Brain microvascular endothelial cell (primary cell): ENCODE data around the gene RESF1.

Experiments
- DNase-seq: peaks from one replicate; pipeline ENCODE4 v3.0.0-alpha.2; 2020
- H3K27ac ChIP-seq: fragments of 250-450 bp; sonication (Bioruptor Pico); 2 replicates; pipeline ENCODE4 v1.5.1; 2020; ENCODE audit warnings: mild to moderate bottlenecking, moderate library complexity
- H3K27me3 ChIP-seq: fragments of 250-450 bp; sonication (Bioruptor Pico); replicated peaks from 2 replicates; pipeline ENCODE4 v1.5.1; 2020; ENCODE audit warnings: mild to moderate bottlenecking
- H3K36me3 ChIP-seq: fragments of 250-450 bp; sonication (Bioruptor Pico); replicated peaks from 2 replicates; pipeline ENCODE4 v1.5.1; 2020; ENCODE audit warnings: mild to moderate bottlenecking
- H3K4me3 ChIP-seq: 2 replicates; pipeline ENCODE4 v1.5.1; 2011; ENCODE audit warnings: low read depth, mild to moderate bottlenecking, control low read depth, low read length, moderate library complexity
- CTCF ChIP-seq: IDR thresholded peaks from 2 replicates; pipeline ENCODE4 v1.5.1; 2011; ENCODE audit warnings: low read depth, mild to moderate bottlenecking, moderate library complexity, low read length, control low read depth, inconsistent platforms; ENCODE audit errors: missing control alignments
- in situ Hi-C: cut with HindIII; loops from 2 replicates; pipeline ENCODE4 v1.10.0; 2017; ENCODE audit warnings: low sequenced_read_pairs, low pct_ligation_motif_present

Gene RESF1

DNA sequence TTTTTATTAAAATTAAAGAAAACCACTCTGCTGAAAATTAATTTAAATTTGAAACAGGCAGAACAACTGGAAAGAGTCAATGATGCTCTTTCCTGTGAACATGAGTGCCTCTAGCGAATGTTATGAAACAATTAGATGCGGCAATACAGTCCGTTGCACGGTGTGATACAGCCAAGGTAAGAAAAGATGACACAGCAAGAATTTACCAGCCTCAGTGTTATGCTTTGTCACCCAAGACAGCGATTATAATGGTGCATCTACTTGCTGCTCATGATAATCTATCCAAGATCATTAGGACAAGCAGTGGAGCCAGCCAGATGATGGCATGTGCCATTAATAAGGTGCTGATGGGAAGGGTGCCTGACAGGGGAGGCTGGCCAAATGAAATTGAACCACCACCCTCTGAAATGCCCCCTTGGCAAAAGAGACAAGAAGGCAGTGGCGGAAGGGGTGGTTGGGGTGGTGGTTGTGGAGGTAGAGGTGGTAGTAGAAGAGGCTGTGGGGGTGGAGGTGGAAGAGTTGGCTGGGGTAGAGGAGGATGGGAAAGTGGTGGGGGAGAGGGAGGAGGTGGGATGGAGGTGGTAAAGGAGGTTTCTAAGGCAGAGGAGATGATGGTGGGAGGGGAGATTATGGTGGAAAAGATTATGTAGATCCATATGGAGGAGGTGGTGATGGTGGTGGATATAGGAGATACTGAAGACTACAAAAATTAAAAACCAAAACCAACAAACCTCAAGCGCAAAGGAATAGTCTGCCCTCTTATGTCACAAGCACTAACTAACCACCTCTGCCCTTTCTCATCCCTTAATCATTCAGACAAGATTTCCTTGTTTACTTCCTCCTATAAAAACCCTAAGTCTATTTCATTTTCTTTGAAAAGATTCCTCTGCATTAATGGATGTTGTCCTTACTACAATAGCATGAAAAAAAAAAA, 4.0 kb upstream of the RESF1 start:
- DNase-seq: no peak
- TF ChIP-seq CTCF: no peak
- no peak overlapping the region for H3K27ac ChIP-seq
- H3K36me3 ChIP-seq: no peaks in the 10 kb centered on the region
- in situ Hi-C loops: no loop called here
- H3K4me3 ChIP-seq: no peak overlapping the region
- H3K27me3 ChIP-seq: no peaks in the 10 kb centered on the region

GRCh38 chr12:31958569-31959160, 550 bp upstream of the RESF1 start:
- peaks cover under 1% of the 10 kb centered on the region for H3K36me3 ChIP-seq
- H3K4me3 ChIP-seq: peak overlapping the region; percentile 76
- in situ Hi-C loops: no loop called here
- H3K27ac ChIP-seq: peak overlapping the region; percentile 44
- DNase-seq: no peak
- H3K27me3 ChIP-seq: no peaks in the 10 kb centered on the region
- TF ChIP-seq CTCF: no peak

- Histone ChIP-seq H3K36me3 (peaks cover 8% of the 10 kb centered on the region), H3K27ac (peak overlapping the region; percentile 44), H3K27me3 (no peaks in the 10 kb centered on the region), H3K4me3 (peak overlapping the region; percentile 76)
- DNase-seq: peak; percentile 50
- TF ChIP-seq CTCF: peak; percentile 34
- in situ Hi-C loops: no loop called here
These were observed 631 bp downstream of the RESF1 start for GRCh38 chr12:31959701-31960391.

- peaks cover 11% of the 10 kb centered on the region for H3K36me3 ChIP-seq
- DNase-seq: no peak
- H3K27me3 ChIP-seq: no peaks in the 10 kb centered on the region
- no peak overlapping the region for H3K27ac ChIP-seq
- H3K4me3 ChIP-seq: peak overlapping the region; percentile 76
- in situ Hi-C loops: no loop called here
- no peak for TF ChIP-seq CTCF
These were observed 1.9 kb downstream of the RESF1 start for GRCh38 chr12:31961137-31961536.

DNA sequence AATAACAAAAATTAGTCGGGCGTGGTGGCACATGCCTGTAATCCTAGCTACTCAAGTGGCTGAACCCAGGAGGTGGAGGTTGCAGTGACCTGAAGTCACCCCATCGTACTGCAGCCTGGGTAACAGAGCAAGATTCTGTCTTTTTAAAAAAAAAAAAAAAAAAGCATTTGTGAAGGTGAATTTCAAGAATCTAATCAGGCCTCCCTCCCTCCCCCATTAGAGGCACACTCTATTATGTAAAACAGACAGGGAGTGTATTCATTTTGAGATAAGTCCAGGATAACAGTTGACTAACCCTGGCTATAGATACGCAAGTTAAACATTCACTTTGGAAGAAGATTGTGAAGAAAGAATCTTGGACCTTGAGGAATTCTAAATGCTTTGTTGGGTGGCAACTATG, 2.9 kb downstream of the RESF1 start:
- no peak overlapping the region for H3K27ac ChIP-seq

More for the DNA sequence above, 2.9 kb downstream of the RESF1 start:
- DNase-seq: no peak
- in situ Hi-C loops: no loop called here
- peaks cover 11% of the 10 kb centered on the region for H3K36me3 ChIP-seq
- H3K4me3 ChIP-seq: no peak overlapping the region
- TF ChIP-seq CTCF: no peak
- H3K27me3 ChIP-seq: no peaks in the 10 kb centered on the region
